ENCODE results near the gene ZNF618.
A peak's percentile ranks its signal among the peaks of the same experiment; 100 is the strongest.
"Not testable (repeated sequence)": the region's sequence is repeated elsewhere in the genome, so short reads cannot be mapped to it uniquely, and the experiment has no call there.

The ZNF618 gene

DNA sequence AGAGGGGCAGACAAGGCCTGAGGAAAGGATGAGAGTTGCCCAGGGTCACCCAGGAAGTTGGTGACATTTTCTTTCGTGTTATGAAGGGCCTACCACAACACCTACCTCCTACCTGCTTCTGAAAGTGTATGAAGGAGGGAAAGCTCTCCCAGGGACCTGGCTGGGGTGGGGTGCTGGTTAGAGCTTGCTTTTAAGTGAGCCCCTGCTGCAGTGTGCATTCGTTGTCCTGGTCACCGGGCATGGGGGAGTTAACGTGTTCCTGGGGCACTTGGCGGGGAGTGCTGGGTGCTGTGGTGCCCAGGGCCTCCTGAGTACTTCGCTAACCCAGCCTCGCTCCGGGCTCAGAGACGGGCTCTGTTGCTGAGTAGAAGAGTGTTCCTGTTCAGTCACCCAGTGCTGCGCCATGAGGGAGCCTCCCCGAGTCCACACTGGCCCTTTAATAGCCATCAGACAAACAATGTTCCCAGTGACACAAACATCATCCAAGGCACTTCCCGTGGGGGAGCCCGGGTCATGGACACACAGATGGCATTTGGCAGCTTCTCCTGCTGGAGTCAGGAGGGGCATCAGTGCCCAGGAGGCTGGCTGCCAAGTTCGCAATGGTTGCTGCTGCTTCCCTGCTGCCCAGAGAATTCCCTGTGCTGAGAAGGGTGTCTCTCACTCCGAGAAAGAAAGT lies 116.3 kb downstream of the ZNF618 start:
- DNase-seq: no peak

DNA sequence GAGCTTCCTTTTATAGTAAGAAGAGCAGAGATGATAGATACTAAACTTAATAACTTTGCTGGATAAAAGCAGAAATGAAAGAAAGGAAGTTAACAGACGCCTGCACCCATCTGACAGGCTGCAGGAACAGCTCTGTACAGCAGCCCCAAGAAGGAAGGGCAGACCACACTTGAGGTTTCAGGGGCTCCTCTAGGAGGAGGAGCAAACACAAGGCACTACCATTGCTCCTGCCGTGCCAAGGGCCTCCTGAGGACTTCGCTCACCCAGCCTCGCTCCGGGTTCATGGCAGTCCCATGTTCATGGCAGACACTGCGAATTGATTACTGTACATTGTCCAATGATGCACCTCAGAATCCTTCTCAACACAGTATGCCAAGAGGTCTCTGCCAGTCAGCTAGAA lies 116.9 kb downstream of the ZNF618 start:
- peak; percentile 81 for DNase-seq

DNA sequence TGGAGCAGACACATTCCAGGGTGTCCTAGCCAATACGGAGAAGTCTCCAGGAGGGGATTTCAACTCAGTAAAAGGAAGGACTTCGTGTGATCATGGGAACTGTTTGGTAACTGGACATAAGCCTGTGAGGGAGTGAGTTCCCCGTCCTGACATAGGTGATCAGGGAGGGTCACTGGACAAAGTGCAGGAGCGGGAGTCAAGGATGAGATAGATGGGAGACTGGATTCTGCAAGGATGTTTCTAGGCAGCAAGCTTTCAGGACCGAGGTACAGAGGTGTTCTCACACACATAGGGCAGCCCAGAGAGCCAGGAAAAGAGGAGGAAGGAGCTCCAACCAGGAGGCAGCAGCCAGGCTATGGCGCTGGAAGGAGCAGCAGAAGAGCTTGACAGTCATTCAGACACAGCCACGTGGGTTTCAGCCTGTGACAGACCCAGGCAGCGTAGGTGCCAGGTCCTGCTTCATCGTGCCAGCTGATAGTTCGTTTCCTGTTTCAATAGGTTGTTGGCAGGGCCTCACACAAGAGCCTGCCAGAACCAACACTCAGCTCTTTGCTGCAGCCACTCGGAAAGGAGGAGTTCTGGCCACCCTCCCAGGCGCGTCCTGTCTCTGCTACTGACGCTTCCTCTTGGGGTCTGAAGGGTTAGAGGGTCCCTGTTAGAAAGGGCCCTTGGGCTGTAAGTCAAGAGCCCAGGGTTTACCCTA lies 117.9 kb downstream of the ZNF618 start:
- DNase-seq: no peak

DNA sequence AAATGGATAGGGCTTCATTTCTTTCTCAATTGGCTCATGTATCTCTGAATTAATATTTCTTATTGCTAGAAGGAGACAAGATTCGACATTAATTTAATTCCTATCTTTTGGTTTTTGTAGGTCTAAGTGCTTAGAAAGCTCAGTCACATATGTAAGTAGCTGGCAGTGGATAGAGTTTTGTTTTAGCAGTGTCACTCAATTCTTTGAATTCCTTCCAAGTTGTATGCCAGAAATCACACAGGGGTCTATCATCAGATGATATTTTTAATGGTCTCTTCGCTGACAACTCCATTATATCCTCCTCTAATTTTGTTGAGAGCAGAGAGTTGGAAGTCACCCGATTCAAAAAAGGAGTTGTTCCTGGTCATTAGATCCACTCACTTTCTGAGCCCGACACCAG lies 119.3 kb downstream of the ZNF618 start:
- no peak for DNase-seq

DNA sequence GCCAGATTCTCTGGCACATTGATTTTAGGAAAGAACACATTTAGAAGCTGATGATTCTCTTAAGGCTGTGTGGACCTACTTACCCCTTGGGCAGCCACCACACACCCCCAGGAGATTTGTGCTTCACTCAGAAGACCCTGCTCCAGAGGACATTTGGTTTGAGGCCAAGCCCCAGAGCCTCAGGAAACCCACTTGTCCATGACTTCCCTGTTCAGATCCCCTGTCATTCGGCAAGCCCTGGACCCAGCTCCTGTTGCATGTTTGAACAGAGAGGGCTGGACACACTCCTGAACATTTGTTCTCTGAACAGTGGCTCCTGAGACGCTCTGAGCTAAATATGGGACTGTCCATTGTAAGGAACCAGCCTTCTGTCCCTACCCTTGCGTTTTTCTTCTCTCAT lies 119.9 kb downstream of the ZNF618 start:
- DNase-seq: no peak

DNA sequence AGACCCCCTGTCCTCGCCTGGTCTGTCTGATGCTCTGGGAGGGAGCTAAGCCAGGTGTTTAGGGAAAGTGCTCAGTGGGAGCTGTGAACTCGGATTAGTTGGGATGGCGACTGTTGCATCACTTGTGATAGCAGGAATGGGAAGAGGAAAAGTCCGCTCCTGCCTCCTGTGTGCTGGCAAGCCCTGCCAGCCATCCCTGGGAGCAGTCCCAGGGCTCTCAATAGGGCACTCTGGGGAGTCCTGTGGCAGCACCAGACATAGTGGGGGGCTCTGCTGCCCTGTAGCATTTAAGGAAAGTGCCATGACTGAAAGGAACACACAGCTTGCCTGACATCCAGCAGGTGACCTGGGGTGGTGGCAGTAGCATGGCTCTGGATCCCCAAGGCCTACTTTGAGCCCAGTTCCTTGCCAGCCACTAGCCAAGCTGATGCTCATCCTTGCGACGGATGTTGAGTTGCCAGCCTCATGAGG lies 120.5 kb downstream of the ZNF618 start:
- no peak for DNase-seq

DNA sequence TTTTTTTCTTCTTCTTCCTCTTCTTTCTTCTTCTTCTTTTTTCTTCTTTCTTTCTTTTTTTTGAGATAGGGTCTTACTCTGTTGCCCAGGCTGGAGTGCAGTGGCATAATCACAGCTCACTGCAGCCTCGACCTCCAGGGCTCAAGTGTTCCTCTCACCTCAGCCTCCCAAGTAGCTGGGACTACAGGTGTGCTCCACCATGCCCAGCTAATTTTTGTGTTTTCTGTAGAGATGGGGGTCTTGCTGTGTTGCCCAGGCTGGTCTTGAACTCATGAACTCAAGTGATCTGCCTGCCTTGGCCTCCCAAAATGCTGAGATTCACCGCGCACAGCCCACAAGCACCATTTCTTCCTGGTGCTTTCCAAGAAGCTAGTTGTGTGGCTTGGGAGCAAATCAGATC lies 121.0 kb downstream of the ZNF618 start:
- not testable (repeated sequence) for DNase-seq

DNA sequence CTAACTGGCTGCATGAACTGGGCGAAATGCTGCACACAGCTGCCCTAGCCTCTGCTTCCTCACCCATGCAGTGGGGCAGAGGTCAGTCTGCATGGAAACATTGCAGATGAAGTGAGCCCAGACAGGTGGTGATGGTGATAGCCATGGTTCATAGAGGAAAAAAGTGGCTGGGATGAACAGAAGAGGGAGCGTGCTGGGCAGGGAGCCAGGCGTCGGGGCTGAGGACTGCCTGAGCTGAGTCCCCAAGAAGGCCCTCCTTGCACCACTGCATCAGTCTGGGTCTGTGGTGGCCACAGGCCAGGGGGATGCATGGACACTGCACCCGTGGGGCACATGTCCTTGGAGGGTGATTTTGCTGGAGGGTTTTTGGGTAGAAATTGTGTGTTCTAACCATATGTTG lies 121.5 kb downstream of the ZNF618 start:
- no peak for DNase-seq

DNA sequence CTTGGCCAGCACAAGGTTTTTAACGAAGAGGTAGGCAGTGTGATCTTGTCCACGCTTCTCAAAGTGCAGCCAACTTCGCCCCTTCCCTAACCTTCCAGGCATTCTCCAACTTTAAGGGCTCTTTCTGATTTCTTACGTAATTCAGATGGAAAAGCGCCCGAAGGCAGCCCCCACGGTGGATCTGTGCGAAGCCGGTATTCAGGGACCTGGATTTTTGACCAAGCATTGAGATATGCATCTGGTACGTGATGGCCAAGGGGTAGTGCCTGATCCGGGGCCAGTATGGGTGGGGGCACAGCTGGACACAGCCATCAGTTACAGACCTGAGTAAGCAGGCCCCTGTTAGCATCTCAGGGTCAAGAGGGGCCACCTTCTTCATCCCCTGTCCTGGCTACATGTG lies 122.0 kb downstream of the ZNF618 start:
- DNase-seq: no peak

DNA sequence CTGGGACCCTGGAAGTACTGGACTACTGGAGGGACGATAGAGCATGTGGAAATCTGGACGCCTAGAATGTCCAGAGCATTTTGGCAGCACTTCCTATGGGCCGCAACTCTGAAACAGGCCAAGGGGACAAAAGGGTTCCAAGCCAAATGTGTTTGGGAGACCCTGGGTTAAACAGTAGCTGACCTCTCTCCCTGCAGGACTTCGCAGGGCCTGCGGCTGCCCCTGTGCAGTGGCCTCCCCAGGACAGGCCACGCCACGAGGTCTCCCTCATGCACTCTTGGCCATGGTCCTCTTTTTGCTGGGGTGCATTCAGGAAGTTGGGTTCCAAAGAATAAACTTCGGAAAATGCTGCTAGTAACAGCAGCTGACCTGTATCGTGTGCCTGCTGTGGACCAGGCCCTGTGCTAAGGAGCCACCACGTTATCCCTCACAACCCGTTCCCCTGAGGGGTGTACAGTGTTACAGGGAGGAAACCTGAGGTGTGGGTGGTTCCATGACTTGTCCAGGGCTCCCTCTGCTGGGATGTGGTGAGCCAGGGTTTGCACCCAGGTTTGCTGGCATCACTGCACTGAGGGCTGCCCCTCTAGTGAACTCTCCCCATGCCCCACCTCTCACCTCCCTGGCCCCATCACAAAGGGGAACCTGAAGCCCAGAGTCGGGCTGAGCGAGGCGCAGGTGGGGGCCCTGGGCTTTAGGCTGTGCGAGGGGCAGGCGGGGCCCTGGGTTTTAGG lies 122.6 kb downstream of the ZNF618 start:
- DNase-seq: peak; percentile 23

DNA sequence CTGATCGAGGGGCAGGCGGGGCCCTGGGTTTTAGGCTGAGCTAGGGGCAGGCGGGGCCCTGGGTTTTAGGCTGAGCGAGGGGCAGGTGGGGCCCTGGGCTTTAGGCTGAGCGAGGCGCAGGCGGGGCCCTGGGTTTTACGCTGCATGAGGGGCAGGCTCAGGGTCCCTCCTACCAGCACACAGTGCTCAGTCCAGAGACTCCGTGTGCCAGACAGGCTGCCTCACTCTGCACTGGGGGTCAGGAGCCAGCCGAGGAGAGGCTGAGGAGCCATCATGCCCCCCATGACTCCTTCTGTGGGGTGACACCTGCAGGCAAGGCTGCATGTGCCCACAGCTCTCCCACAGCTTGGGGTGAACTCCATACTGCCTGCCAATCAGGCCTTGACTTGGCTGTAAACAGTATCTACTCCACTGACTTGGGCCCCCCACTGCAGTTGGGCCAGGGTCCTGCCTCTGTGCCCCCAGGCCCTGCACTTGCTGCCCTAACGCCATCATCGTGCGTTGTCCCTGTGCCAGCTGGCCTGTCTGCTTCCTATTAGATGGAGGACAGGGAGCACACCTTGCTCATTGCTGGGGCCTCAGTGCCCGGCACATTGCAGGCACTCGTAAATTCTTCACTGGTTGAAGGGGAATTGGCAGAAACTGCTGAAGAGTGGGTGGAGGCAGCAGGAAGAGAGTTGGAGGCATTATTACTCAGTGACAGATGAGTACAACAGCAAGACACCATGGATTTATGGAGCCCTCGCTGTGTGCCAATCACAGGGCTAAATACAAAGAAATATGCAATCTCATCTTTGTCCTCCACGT lies 123.3 kb downstream of the ZNF618 start:
- no peak for DNase-seq

DNA sequence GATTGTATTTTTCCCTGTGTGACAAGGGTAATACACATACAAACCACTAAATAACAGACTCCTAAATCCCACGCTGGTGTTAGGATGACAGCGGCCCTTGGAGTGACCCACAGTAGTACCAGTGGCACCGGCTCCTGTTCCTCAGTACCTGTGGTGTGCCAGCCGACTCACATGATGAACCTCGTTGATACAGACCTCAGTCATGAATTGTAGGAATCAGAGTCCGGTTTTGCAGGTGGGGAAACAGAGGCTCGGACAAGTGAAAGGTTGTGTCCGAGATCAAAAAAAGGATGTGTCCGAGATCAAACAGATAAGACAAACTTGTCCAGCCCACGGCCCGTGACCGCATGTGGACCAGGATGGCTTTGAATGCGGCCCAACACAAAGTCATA lies 124.0 kb downstream of the ZNF618 start:
- no peak for DNase-seq

DNA sequence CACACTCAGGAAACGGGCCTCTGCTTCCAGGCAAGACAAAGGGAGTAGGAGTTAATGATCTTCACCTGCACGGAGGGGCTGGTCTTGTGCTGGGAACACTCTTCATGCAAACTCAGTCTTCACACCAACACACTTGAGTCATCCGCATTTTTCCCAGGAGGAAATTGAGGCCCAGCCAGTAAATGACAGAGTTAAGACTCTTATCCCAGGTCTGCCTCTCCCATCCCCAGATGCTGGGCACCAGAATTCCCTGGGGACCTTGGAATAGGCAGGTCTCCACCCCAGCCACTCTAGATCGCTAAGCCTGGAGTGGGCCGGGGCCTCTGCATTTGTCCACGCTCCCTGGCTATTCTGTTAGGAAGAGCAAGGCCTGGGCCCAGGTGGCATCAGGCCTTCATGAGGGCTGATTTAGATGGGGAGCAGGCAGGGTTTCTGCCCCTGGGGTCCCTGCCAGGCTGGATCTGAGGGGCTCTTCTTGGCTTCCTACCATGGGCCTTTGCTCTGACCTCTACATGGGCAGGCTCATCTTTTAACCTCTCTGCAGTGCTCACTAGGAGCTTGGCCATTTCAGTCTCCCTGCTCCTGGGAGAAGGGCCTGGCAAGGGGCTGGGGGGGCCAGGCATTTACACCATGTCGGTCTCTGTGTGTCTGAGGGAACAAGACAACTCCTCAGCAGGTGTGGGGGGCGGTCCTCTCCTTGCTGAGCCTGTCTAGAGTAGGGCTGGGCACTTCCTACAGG lies 124.7 kb downstream of the ZNF618 start:
- no peak for DNase-seq

DNA sequence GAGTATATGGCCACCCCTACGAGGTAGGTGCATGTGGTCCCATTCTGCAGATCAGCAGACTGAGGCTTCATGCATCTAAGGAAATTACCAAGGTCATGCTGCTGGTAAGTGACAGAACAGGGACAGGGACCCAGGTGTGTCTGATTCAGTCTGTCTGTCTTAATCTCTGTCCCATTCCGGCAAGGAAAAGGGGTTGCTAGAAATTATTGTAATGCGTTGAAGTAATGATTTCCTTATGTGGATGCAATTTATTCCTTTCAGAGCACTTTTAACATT lies 125.2 kb downstream of the ZNF618 start:
- DNase-seq: no peak

DNA sequence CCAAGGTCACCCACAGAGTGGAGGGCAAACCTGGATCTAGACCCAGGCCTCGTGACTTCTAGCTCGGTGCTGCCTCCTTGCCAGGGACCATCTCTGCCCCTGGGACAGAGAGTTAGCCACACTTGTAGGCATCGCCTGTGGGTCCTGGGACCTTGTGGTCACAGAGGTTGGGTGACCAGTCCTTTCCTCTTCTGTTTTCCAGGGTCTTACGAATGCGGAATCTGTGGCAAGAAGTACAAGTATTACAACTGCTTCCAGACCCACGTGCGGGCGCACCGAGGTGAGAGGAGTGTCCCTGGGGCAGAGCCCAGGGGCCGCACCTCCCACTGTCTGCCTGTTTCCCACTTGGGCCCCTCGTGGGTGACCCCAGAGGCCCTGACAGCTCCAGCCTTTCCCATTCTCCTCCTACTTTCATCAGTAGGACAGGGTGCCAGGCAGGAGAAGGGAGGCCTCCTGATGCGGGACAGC lies 125.7 kb downstream of the ZNF618 start:
- no peak for DNase-seq

DNA sequence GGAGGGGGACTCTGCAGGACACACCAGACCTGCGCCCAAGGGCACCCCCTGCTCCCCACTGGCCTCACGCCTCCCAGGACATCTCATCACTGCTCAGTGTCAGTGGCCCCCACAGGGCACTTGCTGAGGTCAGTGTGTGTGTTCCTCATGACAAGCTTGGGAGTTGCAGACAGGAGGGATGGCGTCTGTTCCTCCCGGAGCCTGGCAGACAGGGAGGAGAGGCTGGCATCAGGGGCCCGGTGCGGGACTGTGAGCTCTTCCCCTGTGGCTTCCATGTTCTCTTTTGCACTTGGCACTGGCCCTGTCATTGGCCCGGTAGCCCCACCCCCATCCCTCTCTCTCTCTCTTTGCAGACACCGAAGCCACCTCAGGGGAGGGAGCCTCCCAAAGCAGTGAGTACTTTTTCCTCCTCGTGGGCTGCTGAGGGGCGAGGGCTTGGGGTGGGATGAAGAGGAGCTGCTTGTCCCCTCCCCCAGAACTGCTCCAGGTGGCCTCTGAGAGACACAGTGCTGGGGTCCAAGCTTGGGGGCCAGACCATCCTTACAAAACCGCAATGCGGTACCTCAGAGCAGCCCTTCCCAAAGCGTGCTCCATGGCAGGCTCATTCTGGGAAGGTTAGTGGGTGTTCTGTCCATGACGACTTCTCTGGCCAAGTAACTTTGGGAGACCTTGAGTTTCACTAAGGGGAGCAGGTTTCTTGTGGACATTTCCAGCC lies 126.3 kb downstream of the ZNF618 start:
- no peak for DNase-seq

DNA sequence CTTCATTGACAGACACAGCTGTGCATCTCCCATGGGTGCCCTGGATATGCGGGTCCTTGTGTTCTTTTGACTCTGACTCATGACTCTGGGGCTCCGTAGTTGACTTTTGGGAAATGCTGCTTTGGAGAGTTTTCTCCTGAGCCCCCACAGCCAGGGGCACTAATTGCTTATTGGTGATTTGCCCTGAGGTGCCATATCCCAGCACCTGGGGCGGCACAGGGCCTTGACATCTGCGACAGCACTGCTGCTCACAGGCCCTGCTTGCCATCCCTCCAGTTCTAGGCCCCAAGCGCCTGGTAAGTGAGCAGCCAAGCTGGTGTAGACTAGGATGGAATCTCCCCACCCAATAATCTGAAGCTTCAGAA lies 126.9 kb downstream of the ZNF618 start:
- no peak for DNase-seq

DNA sequence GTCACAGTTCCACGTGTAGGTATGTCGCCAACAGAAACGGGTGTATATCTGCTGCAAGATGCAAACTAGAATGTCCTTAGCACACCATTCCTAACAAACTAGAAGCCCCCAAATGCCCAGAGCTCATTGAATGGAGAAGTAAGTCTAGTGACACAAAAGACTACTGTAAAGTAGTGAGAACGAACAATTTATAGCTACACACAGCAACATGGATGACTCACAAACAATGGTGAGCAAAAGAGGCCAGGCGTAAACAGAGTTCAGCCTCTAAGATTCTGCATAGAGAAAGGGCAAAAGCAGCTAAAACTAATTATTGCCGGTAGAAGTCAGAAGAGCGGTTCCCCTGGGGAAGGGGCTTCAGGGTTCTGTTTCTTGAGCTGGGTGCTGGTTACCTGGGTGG lies 127.2 kb downstream of the ZNF618 start:
- no peak for DNase-seq

DNA sequence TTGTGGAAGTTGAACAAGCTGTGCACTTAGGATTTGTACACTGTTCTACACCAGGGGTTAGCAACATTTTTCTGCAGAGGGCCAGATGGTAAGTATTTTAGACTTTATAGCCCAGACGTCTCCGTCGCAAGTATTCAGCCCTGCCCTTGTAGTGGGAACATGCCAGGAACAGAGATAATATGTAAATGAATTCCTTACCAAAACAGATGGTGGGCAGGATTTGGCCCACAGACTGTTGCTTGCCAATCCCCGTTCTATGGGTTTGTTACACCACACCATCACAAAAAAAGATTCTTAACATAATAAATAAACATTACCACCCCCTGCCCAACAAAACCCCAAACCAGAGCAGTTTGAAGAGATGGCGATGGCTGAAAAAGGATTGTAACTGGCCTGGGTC lies 127.6 kb downstream of the ZNF618 start:
- no peak for DNase-seq

DNA sequence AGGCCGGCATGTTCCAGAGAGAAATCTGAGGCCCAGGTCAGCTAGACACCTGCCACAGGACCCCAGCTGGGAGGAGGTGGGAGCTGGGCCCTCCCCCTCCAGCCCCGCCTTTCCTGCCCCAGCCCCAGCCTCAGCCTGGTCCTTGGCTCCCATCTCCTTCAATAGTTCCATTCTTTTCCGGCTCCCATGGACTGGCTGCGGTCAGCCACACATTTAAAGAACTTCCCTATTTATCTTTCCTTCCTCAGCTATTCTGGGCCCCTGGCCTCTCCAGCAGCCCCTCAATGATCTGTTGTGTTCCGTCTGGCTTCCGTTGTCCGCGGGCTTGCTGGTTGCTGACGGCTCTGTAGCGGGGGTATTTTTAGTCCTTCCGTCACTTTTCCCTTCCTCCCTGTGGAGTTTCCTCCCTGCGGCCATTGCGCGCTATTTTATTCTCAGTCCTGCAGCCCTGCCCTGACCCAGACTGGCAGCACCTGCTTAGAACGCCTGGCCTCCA lies 128.2 kb downstream of the ZNF618 start:
- peak; percentile 74 for DNase-seq

DNA sequence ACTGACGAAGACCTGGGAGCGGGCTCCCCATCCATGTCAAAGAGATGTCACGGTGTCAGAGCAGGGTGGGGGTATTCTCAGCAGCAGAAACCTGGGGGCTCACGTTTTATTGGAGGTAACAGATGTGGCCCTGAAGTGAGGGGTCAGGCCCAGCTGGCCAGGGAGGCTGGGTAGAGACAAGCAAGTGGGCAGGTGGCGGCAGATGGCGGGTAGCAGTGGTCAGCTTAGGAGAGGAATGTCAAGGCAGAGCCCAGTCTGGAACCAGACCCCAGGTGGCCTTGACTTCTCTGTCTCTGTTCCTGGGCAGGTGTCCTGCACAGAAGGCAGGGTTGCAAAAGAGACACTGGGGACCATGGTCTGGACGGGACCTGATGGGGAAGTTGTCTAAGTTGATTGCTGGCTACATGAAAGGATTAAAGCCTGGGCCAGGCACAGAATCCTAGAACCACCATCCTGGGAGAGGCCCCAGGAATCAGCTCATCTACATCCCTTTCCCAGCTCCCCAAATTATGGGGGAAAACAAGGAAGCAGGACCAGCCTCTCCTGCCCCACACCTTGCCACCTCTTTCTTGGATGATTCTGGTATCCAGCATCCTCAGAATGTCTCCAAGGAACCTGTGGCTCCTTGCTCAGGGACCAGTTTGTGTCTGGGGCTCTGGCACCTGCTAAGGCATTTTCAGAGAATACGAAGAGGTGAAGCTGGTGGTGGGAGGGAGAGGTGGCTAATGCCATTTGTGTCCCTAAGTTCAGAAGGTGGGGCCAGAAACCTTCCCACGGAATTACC lies 129.5 kb downstream of the ZNF618 start:
- no peak for DNase-seq
